Neuronal stem cell (in vitro differentiated cells): ENCODE measurements around the gene CCDC172.

Experiments used
- DNase-seq: peaks from one replicate; pipeline ENCODE4 v3.0.0-alpha.2; 2013; ENCODE audit warnings: low spot score
- H2AFZ ChIP-seq: one replicate; pipeline ENCODE4 v1.6.1; 2013; ENCODE audit warnings: mild to moderate bottlenecking, low read length, inconsistent platforms
- H2AK5ac ChIP-seq: 2 replicates; pipeline ENCODE4 v1.6.1; 2013; ENCODE audit warnings: low read depth, mild to moderate bottlenecking, inconsistent platforms, low read length, moderate library complexity, mixed read lengths
- H2BK120ac ChIP-seq: 2 replicates; pipeline ENCODE4 v1.6.1; 2013; ENCODE audit warnings: low read depth, mild to moderate bottlenecking, inconsistent platforms, low read length, moderate library complexity, mixed read lengths
- H2BK12ac ChIP-seq: one replicate; pipeline ENCODE4 v1.6.1; 2013; ENCODE audit warnings: low read length, inconsistent platforms
- H2BK15ac ChIP-seq: 2 replicates; pipeline ENCODE4 v1.6.1; 2013; ENCODE audit warnings: mild to moderate bottlenecking, low read length, inconsistent platforms, mixed read lengths
- H2BK5ac ChIP-seq: one replicate; pipeline ENCODE4 v1.6.1; 2013; ENCODE audit warnings: inconsistent platforms, mild to moderate bottlenecking, low read length, moderate library complexity
- H3K14ac ChIP-seq: one replicate; pipeline ENCODE4 v1.6.1; 2013; ENCODE audit warnings: low read length, inconsistent platforms
- H3K18ac ChIP-seq: 2 replicates; pipeline ENCODE4 v1.6.1; 2013; ENCODE audit warnings: low read length, inconsistent platforms
- H3K23ac ChIP-seq: 2 replicates; pipeline ENCODE4 v1.6.1; 2013; ENCODE audit warnings: low read depth, mild to moderate bottlenecking, mixed read lengths, low read length, inconsistent platforms; ENCODE audit not compliant: poor library complexity
- H3K27ac ChIP-seq: replicated peaks from 3 replicates; pipeline ENCODE4 v1.5.1; 2013; ENCODE audit warnings: low read length, inconsistent platforms
- H3K27me3 ChIP-seq, 3 experiments: 2 replicates each; pipeline ENCODE4 v1.6.1; 2013; ENCODE audit warnings: low read length in 3 of 3, mild to moderate bottlenecking in 2 of 3, inconsistent platforms in 1 of 3, low read depth in 1 of 3, mixed read lengths in 1 of 3, moderate library complexity in 1 of 3; ENCODE audit not compliant: control insufficient read depth in 3 of 3, insufficient read depth in 3 of 3
- H3K36me3 ChIP-seq, 2 donors: replicated peaks in 1 of 2; 2 replicates each; pipeline ENCODE4 v1.6.1; 2013; ENCODE audit warnings: low read length in 2 of 2; ENCODE audit not compliant: control insufficient read depth in 2 of 2, insufficient read depth in 2 of 2
- H3K4ac ChIP-seq: 2 replicates; pipeline ENCODE4 v1.6.1; 2013; ENCODE audit warnings: inconsistent platforms, mild to moderate bottlenecking, low read length, moderate library complexity
- H3K4me1 ChIP-seq, 2 donors: 1 replicate in 1 of 2; 2 replicates in 1 of 2; pipeline ENCODE4 v1.6.1; 2013; ENCODE audit warnings: low read length in 2 of 2, low read depth in 1 of 2; ENCODE audit not compliant: control insufficient read depth in 2 of 2, insufficient read depth in 1 of 2
- H3K4me2 ChIP-seq: one replicate; pipeline ENCODE4 v1.6.1; 2013; ENCODE audit warnings: mild to moderate bottlenecking, low read length, inconsistent platforms; ENCODE audit not compliant: insufficient read depth, poor library complexity, severe bottlenecking
- H3K4me3 ChIP-seq, 2 donors: 2 replicates each; pipeline ENCODE4 v1.5.1; 2013; ENCODE audit warnings: low read length in 2 of 2, mild to moderate bottlenecking in 2 of 2, inconsistent platforms in 1 of 2, moderate library complexity in 1 of 2
- H3K79me1 ChIP-seq: one replicate; pipeline ENCODE4 v1.6.1; 2013; ENCODE audit warnings: low read depth, mild to moderate bottlenecking, inconsistent platforms, low read length, moderate library complexity
- H3K9ac ChIP-seq: one replicate; pipeline ENCODE4 v1.6.1; 2013; ENCODE audit warnings: mild to moderate bottlenecking, low read depth, low read length, inconsistent platforms; ENCODE audit not compliant: poor library complexity
- H3K9me3 ChIP-seq, 2 donors: replicated peaks in 1 of 2; 2 replicates each; pipeline versions ENCODE3 to v1.6.1; 2013; ENCODE audit warnings: low read length in 2 of 2, mild to moderate bottlenecking in 2 of 2, inconsistent platforms in 1 of 2, low read depth in 1 of 2, mixed read lengths in 1 of 2, moderate library complexity in 1 of 2; ENCODE audit not compliant: control insufficient read depth in 2 of 2, insufficient read depth in 1 of 2
- H4K8ac ChIP-seq: one replicate; pipeline ENCODE4 v1.6.1; 2013; ENCODE audit warnings: low read depth, mild to moderate bottlenecking, inconsistent platforms, low read length, moderate library complexity
- H4K91ac ChIP-seq: one replicate; pipeline ENCODE4 v1.6.1; 2013; ENCODE audit warnings: low read length, low read depth, mild to moderate bottlenecking, inconsistent platforms; ENCODE audit not compliant: poor library complexity
- WGBS, 2 donors: extraction: QIAGEN DNeasy Blood & Tissue Kit; methylation state at CpG; one replicate each; pipeline ENCODE4 v1.1.7; 2013; ENCODE audit warnings: missing lambda C conversion rate in 2 of 2, mixed read lengths in 1 of 2; ENCODE audit not compliant: insufficient read length in 2 of 2, insufficient replicate concordance in 1 of 2; ENCODE audit errors: extremely low coverage in 2 of 2; 5-methylcytosine and 5-hydroxymethylcytosine counted together

CCDC172 gene

GRCh38 chr10:116418389-116418788 is 94.1 kb downstream of the CCDC172 start:
- Histone ChIP-seq H3K27ac (no peak overlapping the region), H2BK120ac (no peak overlapping the region), H3K79me1 (no peaks in the 10 kb centered on the region), H2BK12ac (no peak overlapping the region), H2BK5ac (no peak overlapping the region), H3K14ac (no peak overlapping the region), H3K9me3 (no peaks in the 10 kb centered on the region), H2AFZ (no peak overlapping the region), H3K4me3 (no peak overlapping the region), H2BK15ac (no peak overlapping the region), H3K27me3 (no peaks in the 10 kb centered on the region), H3K23ac (no peak overlapping the region), H3K18ac (no peak overlapping the region), H3K4me1 (no peaks in the 10 kb centered on the region), H3K36me3 (no peaks in the 10 kb centered on the region), H2AK5ac (no peak overlapping the region), H3K4me2 (no peak overlapping the region), H4K8ac (no peak overlapping the region), H3K4ac (no peak overlapping the region), H3K9ac (no peak overlapping the region), H4K91ac (no peak overlapping the region)
- no CpG with 5 or more reads among the region's 1 CpG for WGBS, 2 donors
- DNase-seq: no peak

GRCh38 chr10:116421815-116422214 is 97.6 kb downstream of the CCDC172 start:
- Histone ChIP-seq H3K23ac (no peak overlapping the region), H3K14ac (no peak overlapping the region), H3K18ac (no peak overlapping the region), H3K4ac (no peak overlapping the region), H3K9ac (no peak overlapping the region), H2BK15ac (no peak overlapping the region), H3K4me1 (no peaks in the 10 kb centered on the region), H2AK5ac (no peak overlapping the region), H2BK5ac (no peak overlapping the region), H4K91ac (no peak overlapping the region), H2BK120ac (no peak overlapping the region), H3K4me2 (no peak overlapping the region), H3K36me3 (no peaks in the 10 kb centered on the region), H3K27ac (no peak overlapping the region), H4K8ac (no peak overlapping the region), H3K27me3 (no peaks in the 10 kb centered on the region), H2AFZ (no peak overlapping the region), H3K9me3 (no peaks in the 10 kb centered on the region), H3K79me1 (no peaks in the 10 kb centered on the region), H3K4me3 (no peak overlapping the region), H2BK12ac (no peak overlapping the region)
- no CpG with 5 or more reads among the region's 1 CpG for WGBS, 2 donors
- no peak for DNase-seq

- Histone ChIP-seq H3K18ac (no peak within 1 kb of the TSS), H2BK5ac (no peak within 1 kb of the TSS), H3K27me3 (peaks cover 0 to 3% (median 0%) of the 10 kb centered on the region in 3 experiments), H3K36me3 (no peaks in the 10 kb centered on the region), H2BK12ac (no peak within 1 kb of the TSS), H3K9ac (no peak within 1 kb of the TSS), H3K9me3 (no peaks in the 10 kb centered on the region), H3K4me2 (no peak within 1 kb of the TSS), H3K4me1 (no peaks in the 10 kb centered on the region), H2BK120ac (no peak within 1 kb of the TSS), H4K8ac (no peak within 1 kb of the TSS), H2BK15ac (no peak within 1 kb of the TSS), H3K4me3 (no peak within 1 kb of the TSS), H3K14ac (no peak within 1 kb of the TSS), H4K91ac (no peak within 1 kb of the TSS), H2AFZ (no peak within 1 kb of the TSS), H2AK5ac (no peak within 1 kb of the TSS), H3K27ac (no peak within 1 kb of the TSS), H3K4ac (no peak within 1 kb of the TSS), H3K23ac (no peak within 1 kb of the TSS), H3K79me1 (no peaks in the 10 kb centered on the region)
- no CpG with 5 or more reads among the region's 2 CpGs for WGBS, 2 donors
- DNase-seq: no peak
Measured at GRCh38 chr10:116427671-116428070, 103.4 kb downstream of the CCDC172 start, which contains the start of gene PNLIPRP3. TSS of gene PNLIPRP3 (plus strand) at chr10:116427847. CDS start at chr10:116428013, 166 bp downstream.

- Histone ChIP-seq H3K4me3 (no peak overlapping the region), H2BK120ac (no peak overlapping the region), H3K4me2 (no peak overlapping the region), H3K23ac (no peak overlapping the region), H2AFZ (no peak overlapping the region), H3K36me3 (no peaks in the 10 kb centered on the region), H3K9ac (no peak overlapping the region), H3K4ac (no peak overlapping the region), H3K27ac (no peak overlapping the region), H2BK5ac (no peak overlapping the region), H3K9me3 (no peaks in the 10 kb centered on the region), H4K8ac (no peak overlapping the region), H2BK12ac (no peak overlapping the region), H3K79me1 (no peaks in the 10 kb centered on the region), H3K14ac (no peak overlapping the region), H2AK5ac (no peak overlapping the region), H2BK15ac (no peak overlapping the region), H3K27me3 (peaks cover 0 to 3% (median 0%) of the 10 kb centered on the region in 3 experiments), H3K18ac (no peak overlapping the region), H4K91ac (no peak overlapping the region), H3K4me1 (no peaks in the 10 kb centered on the region)
- DNase-seq: no peak
- WGBS, 2 donors: no CpG with 5 or more reads among the region's 4 CpGs
Measured at GRCh38 chr10:116429288-116429977, 105.2 kb downstream of the CCDC172 start.
